ENCODE measurements around the gene MUC5B.
A peak's percentile ranks its signal among the peaks of the same experiment; 100 is the strongest.

MUC5B gene

GRCh38 chr11:1302041-1302460, 79.2 kb downstream of the MUC5B start:
- Histone ChIP-seq H3K36me3 (peaks cover 53% of the 10 kb centered on the region), H3K4me3 (no peak overlapping the region), H3K9ac (0 out of 2 replicates have a peak overlapping the region, but pooled peaks have one; percentile 29), H4K20me1 (peaks cover 100% of the 10 kb centered on the region), H3K4me1 (peaks cover 53% of the 10 kb centered on the region), H3K27ac (0 out of 2 replicates have a peak overlapping the region, but pooled peaks have one; percentile 2), H3K4me2 (no peak overlapping the region), H3K9me3 (no peaks in the 10 kb centered on the region), H3K27me3 (no peaks in the 10 kb centered on the region)
- no peak for TF ChIP-seq Cebpa-rat (IDR thresholded peaks at IDR 0.05)

GRCh38 chr11:1302461-1303125, 79.7 kb downstream of the MUC5B start:
- Histone ChIP-seq H3K4me2 (no peak overlapping the region), H3K4me1 (peaks cover 56% of the 10 kb centered on the region), H3K9me3 (no peaks in the 10 kb centered on the region), H3K27ac (0 out of 2 replicates have a peak overlapping the region, but pooled peaks have one; percentile 2), H3K27me3 (no peaks in the 10 kb centered on the region), H3K4me3 (no peak overlapping the region), H3K36me3 (peaks cover 53% of the 10 kb centered on the region), H4K20me1 (peaks cover 100% of the 10 kb centered on the region), H3K9ac (0 out of 2 replicates have a peak overlapping the region, but pooled peaks have one; percentile 29)
- no peak for TF ChIP-seq Cebpa-rat (IDR thresholded peaks at IDR 0.05)

- 0 out of 2 replicates have a peak overlapping the region, but pooled peaks have one; percentile 29 for H3K9ac ChIP-seq
- no peak overlapping the region for H3K4me2 ChIP-seq
These were observed 80.4 kb downstream of the MUC5B start for GRCh38 chr11:1303126-1303821.

GRCh38 chr11:1303973-1304372, 81.1 kb downstream of the MUC5B start:
- H4K20me1 ChIP-seq = peaks cover 100% of the 10 kb centered on the region
- H3K4me2 ChIP-seq = no peak overlapping the region
- peaks cover 56% of the 10 kb centered on the region for H3K4me1 ChIP-seq
- H3K27me3 ChIP-seq = no peaks in the 10 kb centered on the region
- H3K4me3 ChIP-seq = no peak overlapping the region
- H3K9ac ChIP-seq = no peak overlapping the region
- TF ChIP-seq Cebpa-rat (IDR thresholded peaks at IDR 0.05) = no peak
- peaks cover 47% of the 10 kb centered on the region for H3K36me3 ChIP-seq
- H3K9me3 ChIP-seq = no peaks in the 10 kb centered on the region
- no peak overlapping the region for H3K27ac ChIP-seq

More at GRCh38 chr11:1303126-1303821, 80.4 kb downstream of the MUC5B start:
- Histone ChIP-seq H4K20me1 (peaks cover 100% of the 10 kb centered on the region), H3K27me3 (no peaks in the 10 kb centered on the region), H3K9me3 (no peaks in the 10 kb centered on the region), H3K27ac (no peak overlapping the region), H3K36me3 (peaks cover 48% of the 10 kb centered on the region), H3K4me3 (no peak overlapping the region), H3K4me1 (peaks cover 56% of the 10 kb centered on the region)
- TF ChIP-seq Cebpa-rat (IDR thresholded peaks at IDR 0.05) = no peak

GRCh38 chr11:1304380-1304779, 81.5 kb downstream of the MUC5B start:
- no peaks in the 10 kb centered on the region for H3K9me3 ChIP-seq
- H3K4me3 ChIP-seq = no peak overlapping the region
- H3K4me1 ChIP-seq = peaks cover 52% of the 10 kb centered on the region
- H3K9ac ChIP-seq = no peak overlapping the region
- H3K27me3 ChIP-seq = no peaks in the 10 kb centered on the region
- peaks cover 98% of the 10 kb centered on the region for H4K20me1 ChIP-seq
- no peak overlapping the region for H3K27ac ChIP-seq
- no peak for TF ChIP-seq Cebpa-rat (IDR thresholded peaks at IDR 0.05)
- H3K4me2 ChIP-seq = peak overlapping the region; percentile 99; the same call in 1 of the 2 replicates
- peaks cover 47% of the 10 kb centered on the region for H3K36me3 ChIP-seq

GRCh38 chr11:1305063-1305495, 82.2 kb downstream of the MUC5B start:
- Histone ChIP-seq H3K27ac (no peak overlapping the region), H3K4me2 (peak overlapping the region; percentile 99), H3K9ac (0 out of 2 replicates have a peak overlapping the region, but pooled peaks have one; percentile 27), H3K4me1 (peaks cover 51% of the 10 kb centered on the region), H3K9me3 (no peaks in the 10 kb centered on the region; the same call in 1 of the 2 replicates), H3K36me3 (peaks cover 47% of the 10 kb centered on the region), H4K20me1 (peaks cover 91% of the 10 kb centered on the region), H3K27me3 (no peaks in the 10 kb centered on the region), H3K4me3 (no peak overlapping the region)
- no peak for TF ChIP-seq Cebpa-rat (IDR thresholded peaks at IDR 0.05)

- peak overlapping the region; percentile 99 for H3K4me2 ChIP-seq
- peaks cover 1% of the 10 kb centered on the region; the same call in 1 of the 2 replicates for H3K9me3 ChIP-seq
- no peak overlapping the region for H3K27ac ChIP-seq
- H3K4me3 ChIP-seq = no peak overlapping the region
- peaks cover 42% of the 10 kb centered on the region for H3K36me3 ChIP-seq
- peaks cover 86% of the 10 kb centered on the region for H4K20me1 ChIP-seq
- no peak for TF ChIP-seq Cebpa-rat (IDR thresholded peaks at IDR 0.05)
- no peaks in the 10 kb centered on the region for H3K27me3 ChIP-seq
- peaks cover 56% of the 10 kb centered on the region for H3K4me1 ChIP-seq
- 0 out of 2 replicates have a peak overlapping the region, but pooled peaks have one; percentile 27 for H3K9ac ChIP-seq
These were observed 82.7 kb downstream of the MUC5B start for GRCh38 chr11:1305501-1306056.

GRCh38 chr11:1306186-1307162, 83.6 kb downstream of the MUC5B start:
- Histone ChIP-seq H3K27ac (no peak overlapping the region), H3K36me3 (peaks cover 38% of the 10 kb centered on the region; the same call in 1 of the 2 replicates), H3K9me3 (peaks cover 10% of the 10 kb centered on the region; the same call in 1 of the 2 replicates), H3K27me3 (no peaks in the 10 kb centered on the region), H3K4me1 (peaks cover 65% of the 10 kb centered on the region), H3K4me3 (no peak overlapping the region), H4K20me1 (peaks cover 77% of the 10 kb centered on the region), H3K9ac (no peak overlapping the region), H3K4me2 (peak overlapping the region; percentile 99)
- TF ChIP-seq Cebpa-rat (IDR thresholded peaks at IDR 0.05) = no peak
